GM18507 (cell line): ENCODE results near the gene SP1.
"Not testable (repeated sequence)": the region's sequence is repeated elsewhere in the genome, so short reads cannot be mapped to it uniquely, and the experiment has no call there.

Experiments used
- DNase-seq: peaks from one replicate; pipeline ENCODE4 v3.0.0; 2011; ENCODE audit warnings: low read depth; ENCODE audit not compliant: insufficient read length; ENCODE audit errors: extremely low spot score
- FAIRE-seq: peaks from 2 replicates; lab custom pipeline; 2011; peaks lifted over from hg19 to GRCh38; lab: Jason Lieb, UNC

SP1 gene

DNA sequence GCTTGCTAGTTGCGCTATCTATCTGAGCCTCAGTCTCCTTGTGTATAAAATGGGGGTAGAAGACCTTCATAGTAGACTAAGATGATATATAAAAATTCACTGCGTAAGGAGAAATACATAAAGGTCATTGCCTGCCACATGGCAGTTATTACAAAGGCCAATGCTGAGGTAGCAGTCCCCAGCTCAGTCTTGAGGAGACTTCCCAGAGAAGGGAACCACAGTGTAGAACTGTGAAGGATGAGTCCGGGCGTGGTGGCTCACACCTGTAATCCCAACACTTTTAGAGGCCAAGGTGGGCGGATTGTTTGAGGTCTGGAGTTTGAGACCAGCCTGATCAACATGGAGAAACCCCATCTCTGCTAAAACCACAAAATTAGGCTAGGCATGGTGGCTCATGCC lies 26.7 kb upstream of the SP1 start:
- no peak for FAIRE-seq

DNA sequence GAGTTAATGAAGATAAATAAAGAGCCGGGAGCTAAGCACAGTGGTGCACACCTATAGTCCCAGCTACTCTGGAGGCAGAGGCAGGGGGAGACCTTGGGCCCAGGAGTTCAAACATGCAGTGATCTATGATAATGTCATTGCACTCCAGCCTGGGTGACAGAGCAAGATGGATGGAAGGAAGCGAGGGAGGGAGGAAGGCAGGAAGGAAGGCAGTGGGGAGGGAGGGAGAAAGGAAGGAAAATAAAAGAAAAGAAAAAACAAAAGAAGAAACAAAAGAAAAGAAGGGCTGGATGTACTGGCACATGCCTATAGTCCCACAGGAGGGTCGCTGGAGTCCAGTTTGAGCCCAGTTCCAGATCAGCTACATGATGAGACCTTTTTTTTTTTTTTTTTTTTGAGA lies 24.9 kb upstream of the SP1 start:
- FAIRE-seq (no peak), DNase-seq (no peak)

More for the DNA sequence above, 26.7 kb upstream of the SP1 start:
- DNase-seq: no peak

DNA sequence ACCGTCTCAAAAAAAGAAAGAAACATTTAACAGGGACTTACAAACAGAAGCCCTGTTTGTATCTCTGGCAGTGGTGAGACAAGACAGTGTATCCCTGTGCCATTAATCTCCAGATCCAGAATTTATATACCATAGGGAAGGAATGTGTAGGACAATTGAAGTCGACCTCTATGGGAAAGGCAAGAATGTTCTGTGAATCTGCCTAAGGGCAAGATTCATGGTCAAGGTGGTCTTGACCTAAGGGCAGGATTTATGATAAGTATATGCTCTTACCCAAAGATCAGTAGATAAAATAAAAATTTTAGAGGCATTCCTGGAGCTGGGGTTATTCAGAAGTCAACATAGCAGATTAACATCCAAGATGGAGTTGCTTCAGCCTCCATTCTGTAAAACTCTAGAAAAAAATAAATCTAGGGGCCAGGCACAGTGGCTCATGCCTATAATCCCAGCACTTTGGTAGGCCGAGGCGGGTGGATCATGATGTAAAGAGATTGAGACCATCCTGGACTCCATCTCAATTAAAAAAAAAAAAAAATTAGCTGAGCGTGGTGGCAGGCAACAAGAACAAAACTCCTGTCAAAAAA lies 21.0 kb upstream of the SP1 start:
- FAIRE-seq: no peak

DNA sequence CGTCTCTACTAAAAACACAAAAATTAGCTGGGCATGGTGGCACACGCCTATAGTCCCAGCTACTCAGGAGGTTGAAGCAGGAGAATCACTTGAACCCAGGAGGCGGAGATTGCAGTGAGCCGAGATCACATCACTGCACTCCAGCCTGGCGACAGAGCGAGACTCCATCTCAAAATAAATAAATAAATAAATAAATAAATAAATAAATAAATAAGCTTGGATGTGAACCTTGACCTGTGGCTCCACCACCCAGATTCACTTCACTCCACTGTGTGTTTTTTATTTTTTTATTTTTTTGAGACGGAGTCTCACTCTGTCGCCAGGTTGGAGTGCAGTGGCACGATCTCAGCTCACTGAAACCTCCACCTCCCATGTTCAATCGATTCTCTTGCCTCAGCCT lies 18.3 kb upstream of the SP1 start:
- DNase-seq, FAIRE-seq: not testable (repeated sequence)

More for the DNA sequence above, 21.0 kb upstream of the SP1 start:
- no peak for DNase-seq

DNA sequence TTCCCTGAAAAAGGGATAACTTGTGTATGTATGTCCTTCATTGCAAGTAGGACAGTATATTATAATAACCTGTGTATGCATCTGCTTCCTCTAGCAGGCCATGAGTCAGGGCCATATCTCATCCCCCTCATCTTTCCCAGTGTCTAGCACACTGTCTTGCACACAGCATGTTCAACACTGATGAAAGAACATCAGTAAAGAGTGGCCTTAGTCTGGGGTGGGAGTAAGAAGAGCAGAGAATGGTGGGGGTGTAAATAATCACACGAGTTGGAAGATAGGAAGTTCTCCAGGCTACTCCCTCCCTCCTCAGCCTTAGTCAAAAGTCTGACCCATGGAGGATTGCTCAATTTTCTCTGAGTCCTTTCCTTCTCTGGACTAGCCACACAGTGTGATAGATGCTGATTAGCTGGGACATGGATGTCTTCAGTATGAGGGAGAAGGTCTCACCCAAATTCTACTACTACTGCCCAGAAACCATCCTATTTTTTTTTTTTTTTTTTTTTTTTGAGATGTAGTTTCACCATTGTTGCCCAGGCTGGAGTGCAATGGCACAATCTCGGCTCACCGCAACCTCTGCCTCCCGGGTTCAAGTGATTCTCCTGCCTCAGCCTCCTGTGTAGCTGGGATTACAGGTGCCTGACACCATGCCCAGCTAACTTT lies 14.6 kb upstream of the SP1 start:
- DNase-seq: no peak
- no peak for FAIRE-seq

DNA sequence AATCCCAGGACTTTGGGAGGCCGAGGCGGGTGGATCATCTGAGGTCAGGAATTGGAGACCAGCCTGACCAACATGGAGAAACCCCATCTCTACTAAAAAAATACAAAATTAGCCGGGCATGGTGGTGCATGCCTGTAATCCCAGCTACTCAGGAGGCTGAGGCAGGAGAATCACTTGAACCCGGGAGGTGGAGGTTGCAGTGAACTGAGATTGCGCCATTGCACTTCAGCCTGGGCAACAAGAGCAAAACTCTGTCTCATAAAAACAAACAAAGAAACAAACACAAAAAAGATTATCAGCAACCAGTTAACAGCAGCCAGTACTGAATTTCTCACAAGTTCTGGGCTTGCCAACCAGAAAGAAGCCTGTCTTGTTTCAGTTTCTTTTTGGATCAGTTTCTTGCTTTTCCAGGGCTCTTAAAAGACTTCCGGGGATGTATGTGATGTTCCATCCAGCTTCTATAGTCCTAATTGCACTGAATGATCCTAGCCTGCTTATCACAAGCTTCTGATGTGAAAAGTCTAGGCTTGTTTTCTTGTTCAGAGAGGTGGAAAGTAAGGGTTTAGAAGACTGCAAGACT lies 6.3 kb upstream of the SP1 start:
- not testable (repeated sequence) for FAIRE-seq, DNase-seq

DNA sequence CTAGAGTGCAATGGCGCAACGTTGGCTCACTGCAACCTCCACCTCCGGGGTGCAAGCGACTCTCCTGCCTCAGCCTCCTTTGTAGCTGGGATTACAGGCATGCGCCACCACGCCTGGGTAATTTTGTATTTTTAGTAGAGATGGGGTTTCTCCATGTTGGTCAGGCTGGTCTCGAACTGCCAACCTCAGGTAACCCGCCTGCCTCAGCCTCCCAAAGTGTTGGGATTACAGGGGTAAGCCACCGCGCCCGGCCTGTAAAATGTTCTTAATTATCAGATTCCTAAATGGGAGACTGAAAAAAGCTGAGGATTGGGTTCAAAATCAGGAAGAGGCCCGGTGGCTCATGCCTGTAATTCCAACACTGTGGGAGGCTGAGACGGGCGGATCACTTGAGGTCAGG lies 5.7 kb upstream of the SP1 start:
- not testable (repeated sequence) for DNase-seq, FAIRE-seq

DNA sequence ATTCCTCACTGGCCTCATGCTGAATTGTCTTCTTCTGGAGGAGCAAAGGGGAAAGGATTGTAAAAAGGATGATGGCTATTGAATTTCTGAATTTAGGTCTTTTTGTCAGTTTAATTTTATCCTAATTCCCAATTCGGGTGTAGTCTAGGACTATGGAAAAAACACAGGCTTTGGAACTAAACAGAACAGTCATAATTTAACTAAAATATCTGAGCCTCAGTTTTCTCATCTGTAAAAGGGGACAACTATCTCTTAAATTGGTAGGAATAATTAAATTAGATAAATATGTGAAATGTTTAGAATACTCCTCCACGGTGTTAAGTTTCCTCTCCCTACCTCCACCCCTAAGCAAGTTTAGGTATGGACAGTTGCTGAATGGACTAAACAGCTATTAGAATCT lies 3.2 kb upstream of the SP1 start:
- FAIRE-seq (no peak), DNase-seq (no peak)

DNA sequence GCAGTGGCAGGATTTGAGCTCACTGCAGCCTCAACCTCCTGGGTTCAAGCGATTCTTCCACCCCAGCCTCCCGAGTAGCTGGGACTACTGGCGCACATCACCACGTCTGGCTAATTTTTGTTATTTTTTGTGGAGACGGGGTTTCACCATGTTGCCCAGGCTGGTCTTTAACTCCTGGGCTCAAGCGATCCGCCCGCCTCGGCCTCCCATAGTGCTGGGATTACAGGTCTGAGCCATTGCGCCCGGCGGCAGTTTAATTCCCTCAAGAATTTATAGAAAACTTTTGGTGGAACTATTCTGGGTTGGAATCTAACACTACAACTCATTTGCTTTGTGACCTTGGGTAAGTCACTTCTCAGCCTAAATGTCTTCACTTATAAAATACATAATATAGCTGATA lies 1.8 kb upstream of the SP1 start:
- DNase-seq: no peak
- no peak for FAIRE-seq

DNA sequence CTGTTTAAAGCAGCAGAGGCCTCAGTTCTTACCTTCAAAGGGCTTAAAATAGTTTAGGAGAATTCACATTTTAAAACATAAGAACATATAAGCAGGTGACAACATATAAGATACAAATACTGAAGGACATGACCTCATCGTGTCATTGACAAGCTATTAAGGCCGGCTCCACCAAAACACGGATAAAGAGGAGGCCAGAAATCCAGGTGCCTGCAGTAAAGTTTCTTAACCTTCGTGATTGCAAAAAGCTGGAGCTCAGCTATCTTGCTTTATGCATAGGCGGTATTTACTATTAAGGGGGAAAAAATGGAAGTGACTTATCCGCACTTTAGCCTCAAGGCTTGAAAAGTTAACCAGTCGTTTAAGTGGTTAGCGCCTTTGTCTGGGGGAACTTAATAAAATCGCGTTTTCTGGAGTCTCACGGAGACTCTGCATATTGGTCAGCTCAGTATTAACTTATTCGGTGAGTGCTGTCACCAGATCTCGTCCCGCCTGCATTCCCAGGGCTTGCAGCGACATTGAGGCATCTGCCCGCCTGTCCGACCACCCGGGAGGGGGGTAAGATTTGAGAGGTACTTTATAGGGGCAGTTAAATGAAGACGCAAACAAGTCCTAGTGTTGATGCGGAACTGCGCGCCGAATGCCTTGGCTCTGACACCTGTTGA lies 1.1 kb upstream of the SP1 start:
- no peak for DNase-seq
- no peak for FAIRE-seq

DNA sequence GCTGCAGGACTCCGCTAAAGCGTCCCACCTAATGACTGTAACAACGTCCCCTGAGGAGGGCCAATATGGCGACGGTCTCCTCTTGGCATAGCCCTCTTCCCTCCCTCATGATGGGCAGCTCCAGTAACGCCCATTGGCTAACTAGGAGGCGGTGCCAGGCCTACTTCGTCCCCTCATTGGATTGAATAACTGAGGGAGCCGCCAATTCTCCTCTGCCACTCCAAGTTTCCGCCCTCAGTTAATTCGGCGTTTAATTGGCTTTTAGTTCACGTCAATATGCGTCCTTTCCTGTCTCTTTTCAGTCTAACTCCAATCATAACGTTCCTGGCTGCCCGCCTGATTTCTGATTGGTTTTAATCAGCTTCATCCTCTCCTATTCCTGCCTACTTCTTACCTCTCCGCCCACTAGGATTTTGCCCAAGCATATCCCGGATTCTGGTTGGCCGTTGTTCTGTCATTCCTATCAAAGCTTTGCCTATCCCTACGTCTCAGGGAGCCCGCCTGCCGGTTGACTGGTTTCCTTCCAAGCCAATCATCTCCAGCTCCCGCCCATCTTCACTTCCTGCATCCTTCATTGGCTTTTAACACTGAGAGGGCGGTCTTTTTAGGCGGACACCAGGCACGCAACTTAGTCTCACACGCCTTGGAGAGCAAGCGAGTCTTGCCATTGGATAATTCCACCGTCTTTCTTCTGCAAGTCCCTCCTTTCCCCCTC lies 430 bp upstream of the SP1 start:
- DNase-seq (peak; percentile 63), FAIRE-seq (peak; percentile 98)

DNA sequence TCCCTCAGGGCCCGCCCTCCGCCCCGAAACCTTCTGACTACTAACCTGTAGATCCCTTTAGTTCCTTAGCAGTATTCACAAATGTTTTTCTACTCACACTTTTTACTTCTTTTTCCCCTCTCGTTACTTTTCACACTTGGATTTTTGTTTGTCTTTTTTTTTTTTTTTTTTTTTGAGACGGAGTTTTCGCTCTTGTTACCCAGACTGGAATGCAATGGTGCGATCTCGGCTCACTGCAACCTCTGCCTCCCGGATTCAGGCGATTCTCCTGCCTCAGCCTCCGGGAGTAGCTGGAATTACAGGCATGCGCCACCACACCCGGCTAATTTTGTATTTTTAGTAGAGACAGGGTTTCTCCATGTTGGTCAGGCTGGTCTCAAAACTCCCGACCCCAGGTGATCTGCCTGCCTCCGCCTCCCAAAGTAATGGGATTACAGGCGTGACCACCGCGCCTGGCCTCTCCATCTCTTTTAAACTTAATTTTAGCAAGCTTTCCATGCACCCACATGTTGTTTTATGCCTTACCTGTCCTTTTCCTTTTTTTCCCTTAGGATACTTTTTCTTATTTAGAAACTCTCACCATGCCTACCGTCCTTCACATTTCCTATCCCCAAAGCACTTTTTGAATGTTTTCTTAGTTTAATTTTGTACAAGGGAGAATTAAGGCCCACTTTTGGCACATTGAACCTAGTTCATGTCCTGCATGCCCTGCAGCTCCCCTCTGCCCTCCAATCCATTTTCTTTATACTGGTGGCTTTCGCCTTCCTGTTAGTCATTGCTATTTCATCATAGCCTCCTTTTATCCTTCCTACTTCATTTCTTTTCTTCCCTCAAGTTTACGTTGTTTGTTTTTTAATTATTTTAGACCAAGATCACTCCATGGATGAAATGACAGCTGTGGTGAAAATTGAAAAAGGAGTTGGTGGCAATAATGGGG lies 1.1 kb downstream of the SP1 start:
- no peak for DNase-seq
- FAIRE-seq: no peak

DNA sequence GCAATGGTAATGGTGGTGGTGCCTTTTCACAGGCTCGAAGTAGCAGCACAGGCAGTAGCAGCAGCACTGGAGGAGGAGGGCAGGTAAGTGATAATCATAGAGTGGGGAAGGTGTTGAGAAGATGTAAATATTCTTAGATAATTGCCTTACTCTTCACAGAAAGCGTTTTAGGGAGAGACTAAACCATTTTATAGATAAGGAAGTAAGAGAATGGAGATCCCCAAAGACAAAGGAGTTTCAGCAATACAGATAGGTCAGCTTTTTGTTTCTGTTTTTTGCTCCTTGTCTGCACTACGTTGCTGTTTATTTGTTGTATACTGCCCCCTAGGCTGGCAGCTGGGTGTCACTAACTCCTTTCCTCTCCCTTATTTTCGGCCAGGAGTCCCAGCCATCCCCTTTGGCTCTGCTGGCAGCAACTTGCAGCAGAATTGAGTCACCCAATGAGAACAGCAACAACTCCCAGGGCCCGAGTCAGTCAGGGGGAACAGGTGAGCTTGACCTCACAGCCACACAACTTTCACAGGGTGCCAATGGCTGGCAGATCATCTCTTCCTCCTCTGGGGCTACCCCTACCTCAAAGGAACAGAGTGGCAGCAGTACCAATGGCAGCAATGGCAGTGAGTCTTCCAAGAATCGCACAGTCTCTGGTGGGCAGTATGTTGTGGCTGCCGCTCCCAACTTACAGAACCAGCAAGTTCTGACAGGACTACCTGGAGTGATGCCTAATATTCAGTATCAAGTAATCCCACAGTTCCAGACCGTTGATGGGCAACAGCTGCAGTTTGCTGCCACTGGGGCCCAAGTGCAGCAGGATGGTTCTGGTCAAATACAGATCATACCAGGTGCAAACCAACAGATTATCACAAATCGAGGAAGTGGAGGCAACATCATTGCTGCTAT lies 2.0 kb downstream of the SP1 start:
- DNase-seq (no peak), FAIRE-seq (peak; percentile 61)

DNA sequence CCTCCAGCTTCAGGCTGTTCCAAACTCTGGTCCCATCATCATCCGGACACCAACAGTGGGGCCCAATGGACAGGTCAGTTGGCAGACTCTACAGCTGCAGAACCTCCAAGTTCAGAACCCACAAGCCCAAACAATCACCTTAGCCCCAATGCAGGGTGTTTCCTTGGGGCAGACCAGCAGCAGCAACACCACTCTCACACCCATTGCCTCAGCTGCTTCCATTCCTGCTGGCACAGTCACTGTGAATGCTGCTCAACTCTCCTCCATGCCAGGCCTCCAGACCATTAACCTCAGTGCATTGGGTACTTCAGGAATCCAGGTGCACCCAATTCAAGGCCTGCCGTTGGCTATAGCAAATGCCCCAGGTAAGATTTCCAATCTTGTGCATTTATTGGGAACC lies 3.3 kb downstream of the SP1 start:
- DNase-seq (no peak), FAIRE-seq (no peak)

DNA sequence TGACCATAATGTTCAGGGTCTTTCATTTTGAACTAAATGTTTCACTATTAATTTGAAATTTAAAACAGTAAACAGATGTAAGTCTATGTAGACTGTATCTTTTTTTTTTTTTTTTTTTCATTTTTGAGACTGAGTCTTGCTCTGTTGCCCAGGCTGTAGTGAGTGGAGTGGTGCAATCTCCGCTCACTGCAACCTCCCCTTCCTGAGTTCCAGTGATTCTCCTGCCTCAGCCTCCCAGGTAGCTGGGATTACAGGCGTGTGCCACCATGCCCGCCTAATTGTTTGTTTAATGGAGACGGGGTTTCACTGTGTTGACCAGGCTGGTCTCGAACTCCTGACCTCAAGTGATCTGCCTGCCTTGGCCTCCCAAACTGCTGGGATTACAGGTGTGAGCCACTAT lies 6.4 kb downstream of the SP1 start:
- FAIRE-seq, DNase-seq: not testable (repeated sequence)

DNA sequence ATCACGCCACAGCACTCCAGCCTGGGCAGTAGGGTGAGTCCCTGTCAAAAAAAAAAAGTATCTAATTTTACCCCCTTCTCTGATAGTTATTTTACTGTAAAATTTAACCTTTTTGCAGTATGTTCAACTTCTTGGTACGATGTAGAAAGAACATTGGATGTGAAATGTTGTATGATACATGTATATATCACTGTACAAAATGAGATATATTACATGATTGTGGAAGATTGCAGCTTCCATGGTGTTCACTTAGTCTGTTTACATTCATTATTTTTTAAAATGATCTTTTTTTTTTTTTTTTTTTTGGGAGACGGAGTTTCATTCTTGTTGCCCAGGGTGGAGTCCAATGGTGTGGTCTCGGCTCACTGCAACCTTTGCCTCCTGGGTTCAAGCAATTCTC lies 9.0 kb downstream of the SP1 start:
- FAIRE-seq (no peak), DNase-seq (no peak)

DNA sequence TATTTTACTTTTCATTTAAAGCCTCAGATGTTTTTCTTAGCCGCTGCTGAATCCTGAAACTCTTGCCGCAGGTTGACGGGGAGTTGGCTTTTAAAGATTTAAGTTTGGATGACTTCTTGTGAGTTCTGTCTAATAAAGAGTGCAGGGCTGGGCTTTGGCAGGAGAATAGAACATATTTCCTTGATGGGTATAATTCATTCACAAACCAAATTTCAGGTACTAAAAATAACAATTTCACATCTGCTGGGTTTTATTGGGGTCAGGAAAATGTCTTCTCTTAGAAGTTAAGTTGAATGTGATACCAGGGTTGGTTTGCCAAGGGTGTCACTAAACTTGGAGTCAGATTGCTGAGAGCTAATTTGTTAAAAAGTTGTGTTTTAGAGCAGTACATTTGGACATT lies 9.7 kb downstream of the SP1 start:
- no peak for DNase-seq
- no peak for FAIRE-seq

DNA sequence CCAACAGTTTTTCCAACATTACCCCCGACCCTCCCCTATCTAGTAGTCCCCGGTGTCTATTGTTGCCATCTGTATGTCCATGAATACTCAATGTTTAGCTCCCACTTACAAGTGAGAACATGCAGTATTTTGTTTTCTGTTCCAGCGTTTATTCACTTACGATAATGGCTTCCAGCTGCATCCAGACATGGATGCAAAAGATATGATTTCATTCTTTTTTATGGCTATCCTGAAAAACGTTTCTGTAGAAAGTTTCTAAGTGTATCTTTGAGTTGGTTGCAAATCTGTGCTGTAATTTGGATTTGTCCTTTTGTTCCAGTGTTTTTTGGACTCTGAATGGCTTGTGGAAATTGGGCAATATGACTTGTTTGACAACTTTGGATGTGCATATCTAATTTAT lies 11.7 kb downstream of the SP1 start:
- DNase-seq (no peak), FAIRE-seq (no peak)
